ENCODE measurements around the gene RNU1-2. TPM values are rescaled to one million over a fixed set of nuclear protein-coding genes. Genes with fewer than 3 reads are reported as not detected.
A peak's percentile ranks its signal among the peaks of the same experiment; 100 is the strongest.

The RNU1-2 gene
- total RNA-seq, 1 donor from 2014 or later: 5,262 TPM

DNA sequence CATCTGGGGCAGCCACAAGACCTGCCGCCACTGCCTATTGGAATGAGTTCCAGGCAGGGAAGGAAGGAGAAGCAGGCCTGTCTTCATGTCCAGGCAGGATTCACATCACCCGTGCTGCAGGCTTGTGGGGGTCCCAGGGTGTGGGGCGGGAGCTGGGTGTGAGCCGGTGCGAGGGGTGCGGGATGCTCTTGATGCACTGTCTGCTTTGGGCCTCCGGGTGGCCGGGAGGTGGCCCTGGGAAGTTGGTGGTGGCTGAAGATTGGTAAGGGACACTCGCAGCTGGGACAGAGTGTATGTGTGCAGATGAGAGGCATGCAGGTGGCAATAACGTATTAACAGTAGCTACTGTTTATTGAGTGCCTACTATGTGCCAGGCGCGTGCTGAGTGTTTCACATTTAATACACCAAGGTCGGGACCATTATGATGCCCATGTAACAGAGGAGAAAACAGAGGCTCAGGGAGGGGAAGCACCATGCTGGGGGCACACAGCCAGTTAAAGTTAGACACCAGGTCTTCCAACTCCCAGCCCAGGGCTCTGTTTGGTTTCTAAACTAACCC is 29.2 kb downstream of the RNU1-2 start:
- DNase-seq (ENCODE audit: low read depth) (no peak), FAIRE-seq (no peak)
- peak; percentile 46 for TF ChIP-seq CTCF (IDR thresholded peaks at IDR 0.05; ENCODE audit: insufficient read depth, low read length, severe bottlenecking)
- no peaks in the 10 kb centered on the region for H3K36me3 ChIP-seq (ENCODE audit: control insufficient read depth, insufficient read depth, low read length)
- no peaks in the 10 kb centered on the region for H3K27me3 ChIP-seq (ENCODE audit: control insufficient read depth, insufficient read depth, low read length)
- H3K4me3 ChIP-seq (ENCODE audit: low read depth, low read length): no peak overlapping the region

DNA sequence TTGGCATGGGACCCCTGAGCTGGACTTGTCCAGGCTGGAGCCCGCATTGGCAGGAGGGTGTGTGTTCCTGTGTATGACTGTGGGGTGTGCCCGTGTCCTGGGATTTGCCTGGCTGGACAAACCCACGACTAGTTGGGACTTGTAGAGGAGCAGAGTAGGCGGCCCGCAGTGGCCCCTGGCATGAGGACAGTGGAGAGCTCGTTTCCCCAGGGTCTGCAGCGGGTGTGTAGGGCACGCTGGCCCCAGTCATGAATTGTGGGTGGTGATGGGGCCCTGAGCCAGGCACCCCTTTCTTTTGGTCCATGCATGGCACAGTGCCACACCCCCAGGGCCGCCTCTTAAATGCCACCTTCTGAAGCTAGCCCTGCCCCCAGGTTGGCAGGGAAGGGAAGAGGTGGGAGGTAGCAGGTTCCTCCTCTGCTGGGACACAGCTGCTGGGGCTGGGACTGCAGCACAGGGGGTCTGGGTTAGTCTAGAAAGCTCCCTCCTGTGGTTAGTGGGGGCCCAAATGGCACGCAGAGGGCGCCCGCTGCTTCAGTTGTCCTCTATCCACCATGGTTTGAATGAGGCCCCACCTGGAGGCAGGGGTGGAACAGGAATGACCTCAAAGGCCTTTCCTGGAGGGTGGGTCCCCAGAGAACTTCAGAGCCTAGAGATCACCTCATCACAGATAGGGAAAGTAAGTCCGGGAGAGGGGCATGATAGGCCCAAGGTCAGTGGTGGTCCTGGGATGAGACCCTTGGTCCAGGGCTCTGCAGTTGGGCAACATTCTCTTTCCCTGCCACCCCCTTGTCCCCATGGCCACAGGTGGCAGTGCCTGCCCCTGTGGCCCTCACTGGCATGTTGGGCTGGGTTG is 30.1 kb downstream of the RNU1-2 start:
- no peaks in the 10 kb centered on the region for H3K27me3 ChIP-seq (ENCODE audit: control insufficient read depth, insufficient read depth, low read length)
- TF ChIP-seq CTCF (IDR thresholded peaks at IDR 0.05; ENCODE audit: insufficient read depth, low read length, severe bottlenecking): peak; percentile 43
- FAIRE-seq (no peak), DNase-seq (ENCODE audit: low read depth) (peak; percentile 90)
- no peaks in the 10 kb centered on the region for H3K36me3 ChIP-seq (ENCODE audit: control insufficient read depth, insufficient read depth, low read length)
- no peak overlapping the region for H3K4me3 ChIP-seq (ENCODE audit: low read depth, low read length)

DNA sequence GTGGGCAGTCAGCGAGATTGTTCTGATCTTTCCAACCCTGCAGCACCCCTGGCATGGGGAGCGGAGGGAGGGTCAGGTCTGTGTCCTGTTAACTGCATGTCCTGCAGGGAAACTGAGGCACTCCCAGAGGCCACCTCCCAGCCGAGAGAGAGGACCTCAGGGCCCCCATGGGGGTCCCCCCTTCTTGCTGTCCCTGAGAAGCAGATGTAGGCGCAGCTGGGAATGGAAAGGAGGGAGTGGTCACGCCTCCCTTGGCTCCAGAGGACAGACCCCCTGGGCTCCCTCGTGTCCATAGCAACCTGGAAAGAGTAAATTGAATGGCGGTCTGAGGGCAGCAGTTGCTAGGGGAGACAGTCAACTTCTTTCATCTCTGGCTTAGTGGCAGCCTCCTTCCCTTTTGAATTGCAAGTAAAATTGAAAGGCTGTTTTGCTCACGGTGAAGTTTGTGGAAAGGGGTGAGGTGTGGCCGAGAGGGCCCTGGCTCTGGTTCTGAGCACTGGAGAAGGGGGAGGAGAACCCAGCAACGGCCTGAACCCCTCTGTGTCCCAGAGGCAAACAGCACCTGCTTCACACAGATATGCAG is 30.8 kb downstream of the RNU1-2 start:
- Histone ChIP-seq H3K27me3 (ENCODE audit: control insufficient read depth, insufficient read depth, low read length) (no peaks in the 10 kb centered on the region), H3K36me3 (ENCODE audit: control insufficient read depth, insufficient read depth, low read length) (no peaks in the 10 kb centered on the region), H3K4me3 (ENCODE audit: low read depth, low read length) (no peak overlapping the region)
- no peak for FAIRE-seq
- TF ChIP-seq CTCF (IDR thresholded peaks at IDR 0.05; ENCODE audit: insufficient read depth, low read length, severe bottlenecking): no peak
- DNase-seq (ENCODE audit: low read depth): no peak

DNA sequence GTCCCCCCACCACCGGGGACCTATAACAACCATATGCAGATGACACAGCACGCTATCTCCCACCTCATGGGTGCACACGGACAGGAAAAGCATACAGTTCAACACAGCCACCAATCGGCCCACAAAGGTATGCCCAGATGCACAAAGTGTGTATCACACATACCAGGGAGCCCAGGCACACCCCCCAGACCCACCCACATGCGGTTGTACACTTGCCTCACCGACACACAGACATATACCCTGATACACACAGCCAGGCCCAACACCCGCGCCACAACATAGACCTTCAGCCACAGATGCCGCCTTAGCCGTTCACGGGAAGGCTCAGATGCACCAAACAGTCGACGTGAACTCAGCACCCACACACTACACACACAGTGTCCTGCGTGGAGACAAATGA is 31.5 kb downstream of the RNU1-2 start:
- Histone ChIP-seq H3K36me3 (ENCODE audit: control insufficient read depth, insufficient read depth, low read length) (no peaks in the 10 kb centered on the region), H3K27me3 (ENCODE audit: control insufficient read depth, insufficient read depth, low read length) (no peaks in the 10 kb centered on the region), H3K4me3 (ENCODE audit: low read depth, low read length) (no peak overlapping the region)
- no peak for DNase-seq (ENCODE audit: low read depth)
- no peak for TF ChIP-seq CTCF (IDR thresholded peaks at IDR 0.05; ENCODE audit: insufficient read depth, low read length, severe bottlenecking)
- no peak for FAIRE-seq

- TF ChIP-seq CTCF (IDR thresholded peaks at IDR 0.05; ENCODE audit: insufficient read depth, low read length, severe bottlenecking): no peak
- Histone ChIP-seq H3K4me3 (ENCODE audit: low read depth, low read length) (no peak overlapping the region), H3K27me3 (ENCODE audit: control insufficient read depth, insufficient read depth, low read length) (no peaks in the 10 kb centered on the region), H3K36me3 (ENCODE audit: control insufficient read depth, insufficient read depth, low read length) (peaks cover 3% of the 10 kb centered on the region)
- DNase-seq (ENCODE audit: low read depth): no peak
- FAIRE-seq: no peak
Observed at GRCh38 chr1:16927711-16928485, 32.1 kb downstream of the RNU1-2 start.

All from bronchial epithelial cell (primary cell).